Measurements from ENCODE around the gene EPN2.

The EPN2 gene

GRCh38 chr17:19381741-19382444 lies 144.7 kb downstream of the EPN2 start:
- no peak for DNase-seq (ENCODE audit: low spot score)

DNA sequence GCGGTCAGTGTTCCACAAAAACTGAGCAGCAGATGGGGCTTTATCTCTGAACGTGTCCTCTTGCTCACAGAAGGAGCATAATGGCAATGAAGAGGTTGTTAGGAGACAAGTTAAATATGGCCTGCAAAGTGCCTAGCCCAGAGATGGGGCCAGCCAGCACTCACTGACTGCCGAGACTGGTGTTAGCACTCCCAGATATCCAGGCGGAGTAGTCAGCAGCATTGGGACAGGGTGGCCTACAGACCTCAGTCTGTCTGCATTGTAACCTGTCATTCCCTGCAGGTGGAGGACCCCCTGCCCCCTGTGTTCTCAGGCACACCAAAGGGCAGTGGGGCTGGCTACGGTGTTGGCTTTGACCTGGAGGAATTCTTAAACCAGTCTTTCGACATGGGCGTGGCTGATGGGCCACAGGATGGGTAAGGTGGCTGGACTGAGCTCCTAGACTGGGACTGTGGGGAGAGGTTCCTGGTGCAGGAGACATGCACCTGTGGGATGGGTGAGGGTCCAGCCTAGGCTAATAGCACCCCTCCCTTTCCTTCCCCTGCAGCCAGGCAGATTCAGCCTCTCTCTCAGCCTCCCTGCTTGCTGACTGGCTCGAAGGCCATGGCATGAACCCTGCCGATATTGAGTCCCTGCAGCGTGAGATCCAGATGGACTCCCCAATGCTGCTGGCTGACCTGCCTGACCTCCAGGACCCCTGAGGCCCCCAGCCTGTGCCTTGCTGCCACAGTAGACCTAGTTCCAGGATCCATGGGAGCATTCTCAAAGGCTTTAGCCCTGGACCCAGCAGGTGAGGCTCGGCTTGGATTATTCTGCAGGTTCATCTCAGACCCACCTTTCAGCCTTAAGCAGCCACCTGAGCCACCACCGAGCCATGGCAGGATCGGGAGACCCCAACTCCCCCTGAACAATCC lies 145.6 kb downstream of the EPN2 start:
- DNase-seq (ENCODE audit: low spot score): peak; percentile 28

DNA sequence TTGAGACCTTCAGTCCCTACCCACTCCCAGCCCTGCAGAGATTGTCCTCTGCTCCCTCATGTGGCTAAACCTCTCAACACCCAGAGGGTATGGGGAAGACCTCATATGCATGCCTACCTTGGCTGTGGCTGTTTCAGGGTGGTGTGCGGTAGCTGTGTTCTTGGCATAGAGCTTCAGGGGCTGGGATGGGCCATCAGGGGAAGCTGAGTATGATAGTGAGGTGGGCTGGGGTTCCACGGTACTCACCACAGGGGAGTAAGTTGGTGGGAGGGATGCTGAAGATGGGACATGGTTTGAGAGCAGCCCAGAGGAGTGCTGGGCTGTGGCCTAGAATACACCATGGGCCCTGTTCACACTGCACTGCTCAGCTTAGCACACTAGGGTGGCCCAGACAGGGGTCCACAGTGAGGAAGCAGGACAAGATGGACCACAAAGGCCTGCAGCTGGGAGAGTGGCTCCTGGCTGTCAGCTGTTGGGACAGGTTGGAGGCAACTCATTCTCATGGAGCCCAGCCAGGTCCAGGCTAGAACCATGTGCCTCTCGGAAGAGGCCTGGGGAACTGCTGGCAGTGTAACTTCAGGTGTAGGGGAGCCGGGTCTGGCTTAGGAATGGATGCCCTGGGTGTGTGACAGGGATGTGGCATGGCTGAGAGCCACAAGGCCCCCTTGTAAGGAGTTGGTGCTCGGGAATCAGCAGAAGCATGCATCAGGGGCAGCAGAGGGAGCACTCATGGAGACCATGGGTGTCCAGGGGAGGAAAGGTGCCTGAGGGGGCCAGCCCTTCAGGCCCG lies 146.7 kb downstream of the EPN2 start:
- DNase-seq (ENCODE audit: low spot score): peak; percentile 15

- no peak for DNase-seq (ENCODE audit: low spot score)
Measured at GRCh38 chr17:19384723-19385391, 147.7 kb downstream of the EPN2 start.

DNA sequence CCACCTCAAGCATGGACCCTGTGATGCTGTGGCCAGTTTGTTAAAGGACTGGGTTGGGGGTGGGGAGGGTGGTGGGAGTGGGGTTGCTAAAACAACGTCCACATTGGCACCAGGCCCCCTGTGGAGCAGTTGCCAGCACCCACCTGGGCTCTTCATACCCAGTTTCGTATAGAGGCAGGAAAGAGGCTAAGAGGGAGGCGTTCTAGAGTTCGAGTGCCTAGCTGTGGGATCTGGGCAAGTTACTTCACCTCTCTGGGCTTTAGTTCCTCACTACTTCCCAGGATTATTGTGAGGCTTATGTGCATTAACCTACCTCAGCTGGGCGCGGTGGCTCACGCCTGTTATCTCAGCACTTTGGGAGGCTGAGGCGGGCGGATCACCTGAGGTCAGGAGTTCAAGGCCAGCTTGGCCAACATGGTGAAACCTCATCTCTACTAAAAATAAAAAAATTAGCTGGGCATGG lies 148.4 kb downstream of the EPN2 start:
- no peak for DNase-seq (ENCODE audit: low spot score)
